GM12875 (cell line): ENCODE results near the gene SAT2.
A peak's percentile ranks its signal among the peaks of the same experiment; 100 is the strongest.

Experiments used
- H3K4me3 ChIP-seq: one replicate; pipeline ENCODE4 v1.5.1; 2011; ENCODE audit warnings: low read depth, low read length, control low read depth
- CTCF ChIP-seq: IDR thresholded peaks from 2 replicates; pipeline ENCODE4 v1.5.1; 2011; ENCODE audit warnings: low read depth, mild to moderate bottlenecking, control low read depth, inconsistent platforms, low read length, moderate library complexity, borderline replicate concordance; ENCODE audit not compliant: insufficient read depth

The SAT2 gene

GRCh38 chr17:7591596-7591995 is 36.0 kb downstream of the SAT2 start:
- no peak for TF ChIP-seq CTCF
- no peak overlapping the region for H3K4me3 ChIP-seq

- no peak overlapping the region for H3K4me3 ChIP-seq
- no peak for TF ChIP-seq CTCF
Measured at GRCh38 chr17:7590743-7591142, 36.9 kb downstream of the SAT2 start.

GRCh38 chr17:7589891-7590691 is 37.5 kb downstream of the SAT2 start, which contains the start of gene SOX15:
TSS of gene SOX15 (minus strand) at chr17:7590094. CDS start at chr17:7589676, 418 bp downstream.
- no peak for TF ChIP-seq CTCF
- H3K4me3 ChIP-seq: no peak within 1 kb of the TSS

- no peak overlapping the region for H3K4me3 ChIP-seq
- TF ChIP-seq CTCF: peak; percentile 90
Measured at GRCh38 chr17:7589204-7589868, 38.3 kb downstream of the SAT2 start.

GRCh38 chr17:7588553-7589203 is 38.9 kb downstream of the SAT2 start:
- TF ChIP-seq CTCF: no peak
- H3K4me3 ChIP-seq: no peak overlapping the region

- H3K4me3 ChIP-seq: no peak overlapping the region
- TF ChIP-seq CTCF: no peak
Measured at GRCh38 chr17:7587420-7588151, 40.0 kb downstream of the SAT2 start.
